Retinal pigment epithelial cell (primary cell): Measurements from ENCODE around the gene CCDC102B.
"Not testable (repeated sequence)": the region's sequence is repeated elsewhere in the genome, so short reads cannot be mapped to it uniquely, and the experiment has no call there.

Experiments used
- DNase-seq: peaks from one replicate; pipeline ENCODE4 v3.0.0-alpha.2; 2010; ENCODE audit warnings: low read depth
- H3K4me3 ChIP-seq: 2 replicates; pipeline ENCODE4 v1.5.1; 2011; ENCODE audit warnings: mild to moderate bottlenecking, low read length, control low read depth, moderate library complexity
- CTCF ChIP-seq: conservative IDR thresholded peaks from 2 replicates; pipeline ENCODE4 v1.5.1; 2011; ENCODE audit warnings: low read depth, low read length, control low read depth, inconsistent platforms

The CCDC102B gene

GRCh38 chr18:69002233-69002632, 204.4 kb downstream of the CCDC102B start:
- no peak overlapping the region for H3K4me3 ChIP-seq
- DNase-seq, result no peak
- TF ChIP-seq CTCF, result peak; percentile 29

GRCh38 chr18:69006212-69006611, 208.3 kb downstream of the CCDC102B start:
- H3K4me3 ChIP-seq, DNase-seq: not testable (repeated sequence)

GRCh38 chr18:69008538-69008937, 210.7 kb downstream of the CCDC102B start:
- DNase-seq, result no peak
- TF ChIP-seq CTCF, result no peak
- H3K4me3 ChIP-seq, result no peak overlapping the region

GRCh38 chr18:69021211-69021805, 223.4 kb downstream of the CCDC102B start:
- no peak overlapping the region for H3K4me3 ChIP-seq
- no peak for DNase-seq
- no peak for TF ChIP-seq CTCF

- peak; percentile 42 for DNase-seq
- H3K4me3 ChIP-seq, result no peak overlapping the region
- no peak for TF ChIP-seq CTCF
These were observed 224.5 kb downstream of the CCDC102B start for GRCh38 chr18:69022426-69022825.

DNA sequence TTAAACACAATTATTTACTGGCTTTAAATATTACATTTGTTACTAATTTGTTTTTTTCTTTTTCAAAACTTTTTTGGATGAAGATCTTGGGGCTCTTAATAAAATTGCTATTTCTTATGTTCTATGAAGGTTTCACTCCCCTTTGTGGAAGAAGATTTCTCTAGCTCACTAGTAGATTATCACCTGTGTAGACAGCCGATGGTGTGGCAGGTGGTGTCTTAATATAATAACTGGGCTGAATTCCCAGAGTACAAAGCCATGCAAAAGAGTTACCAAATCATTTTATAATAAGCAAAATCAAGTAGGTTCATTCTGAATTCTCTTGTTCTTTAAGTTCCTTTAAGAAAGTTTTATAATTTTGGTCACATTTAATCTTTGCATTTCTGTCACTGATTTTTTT, 233.7 kb downstream of the CCDC102B start:
- H3K4me3 ChIP-seq, result no peak overlapping the region
- no peak for DNase-seq
- TF ChIP-seq CTCF, result no peak

GRCh38 chr18:69032009-69032408, 234.1 kb downstream of the CCDC102B start:
- no peak for TF ChIP-seq CTCF
- no peak overlapping the region for H3K4me3 ChIP-seq
- no peak for DNase-seq

GRCh38 chr18:69035756-69036155, 237.9 kb downstream of the CCDC102B start:
- TF ChIP-seq CTCF, result no peak
- H3K4me3 ChIP-seq, result no peak overlapping the region
- no peak for DNase-seq
